Measurements from ENCODE around the gene TBC1D22A.
A peak's percentile ranks its signal among the peaks of the same experiment; 100 is the strongest.

Gene TBC1D22A

DNA sequence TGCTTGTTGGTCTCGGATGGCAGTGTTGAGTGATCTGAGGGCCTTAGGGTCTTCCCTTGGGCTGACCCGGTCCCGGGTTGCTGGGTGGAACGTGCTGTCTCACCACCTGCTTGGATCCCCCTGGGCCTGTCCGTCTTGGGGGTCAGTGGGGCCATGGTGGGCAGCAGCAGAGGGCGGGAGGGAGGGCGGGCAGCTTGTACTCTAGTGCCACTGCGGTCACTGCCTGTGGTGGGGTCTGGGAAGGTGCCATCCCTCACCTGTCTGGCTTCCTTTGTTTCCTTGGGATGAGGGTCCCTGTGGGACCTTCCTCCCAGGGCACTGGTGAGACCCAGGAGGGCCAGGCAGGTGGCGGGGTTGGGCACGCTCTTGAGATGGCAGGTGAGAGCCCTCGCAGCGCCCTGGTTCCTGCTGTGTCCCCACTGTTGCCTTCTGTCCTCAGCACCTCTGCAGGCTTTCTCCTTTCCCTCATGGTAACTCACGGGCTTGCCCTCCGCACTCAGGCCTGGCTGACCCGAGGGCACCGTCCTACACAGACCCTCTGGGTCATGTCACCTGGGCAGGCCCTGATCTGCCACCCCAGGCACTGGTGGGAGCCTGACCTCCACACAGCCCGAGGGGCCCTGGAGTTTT is 34.2 kb downstream of the TBC1D22A start:
- DNase-seq = no peak

DNA sequence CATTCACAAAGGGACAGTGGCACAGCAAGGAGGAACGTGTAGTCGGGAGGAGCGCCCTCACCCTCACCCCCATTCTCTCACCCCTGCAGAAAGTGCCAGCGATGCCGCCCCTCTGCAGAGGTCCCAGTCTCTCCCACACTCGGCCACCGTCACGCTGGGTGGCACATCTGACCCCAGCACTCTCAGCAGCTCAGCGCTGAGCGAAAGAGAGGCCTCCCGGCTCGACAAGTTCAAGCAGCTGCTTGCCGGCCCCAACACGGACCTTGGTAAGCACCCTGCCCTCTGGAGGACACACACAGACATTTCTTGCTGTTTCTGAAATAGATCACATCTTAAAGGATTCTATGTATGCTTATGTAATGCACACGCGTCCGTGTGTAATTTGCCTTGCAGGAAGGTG is 34.9 kb downstream of the TBC1D22A start:
- no peak for DNase-seq

DNA sequence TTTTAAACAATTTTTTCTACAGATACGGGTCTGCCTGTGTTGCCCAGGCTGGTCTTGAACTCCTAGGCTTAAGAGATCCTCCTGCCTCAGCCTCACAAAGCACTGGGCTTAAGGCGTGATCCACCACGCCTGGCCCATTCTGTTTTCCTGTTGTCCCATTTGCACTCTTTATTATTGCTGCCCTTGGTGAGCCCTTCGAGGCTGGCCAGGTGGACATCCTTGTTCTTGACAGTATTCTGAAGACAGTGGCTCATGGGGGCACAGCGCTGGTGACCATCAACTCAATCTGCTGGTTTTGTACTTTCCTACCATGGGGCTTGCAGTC is 35.6 kb downstream of the TBC1D22A start:
- no peak for DNase-seq

DNA sequence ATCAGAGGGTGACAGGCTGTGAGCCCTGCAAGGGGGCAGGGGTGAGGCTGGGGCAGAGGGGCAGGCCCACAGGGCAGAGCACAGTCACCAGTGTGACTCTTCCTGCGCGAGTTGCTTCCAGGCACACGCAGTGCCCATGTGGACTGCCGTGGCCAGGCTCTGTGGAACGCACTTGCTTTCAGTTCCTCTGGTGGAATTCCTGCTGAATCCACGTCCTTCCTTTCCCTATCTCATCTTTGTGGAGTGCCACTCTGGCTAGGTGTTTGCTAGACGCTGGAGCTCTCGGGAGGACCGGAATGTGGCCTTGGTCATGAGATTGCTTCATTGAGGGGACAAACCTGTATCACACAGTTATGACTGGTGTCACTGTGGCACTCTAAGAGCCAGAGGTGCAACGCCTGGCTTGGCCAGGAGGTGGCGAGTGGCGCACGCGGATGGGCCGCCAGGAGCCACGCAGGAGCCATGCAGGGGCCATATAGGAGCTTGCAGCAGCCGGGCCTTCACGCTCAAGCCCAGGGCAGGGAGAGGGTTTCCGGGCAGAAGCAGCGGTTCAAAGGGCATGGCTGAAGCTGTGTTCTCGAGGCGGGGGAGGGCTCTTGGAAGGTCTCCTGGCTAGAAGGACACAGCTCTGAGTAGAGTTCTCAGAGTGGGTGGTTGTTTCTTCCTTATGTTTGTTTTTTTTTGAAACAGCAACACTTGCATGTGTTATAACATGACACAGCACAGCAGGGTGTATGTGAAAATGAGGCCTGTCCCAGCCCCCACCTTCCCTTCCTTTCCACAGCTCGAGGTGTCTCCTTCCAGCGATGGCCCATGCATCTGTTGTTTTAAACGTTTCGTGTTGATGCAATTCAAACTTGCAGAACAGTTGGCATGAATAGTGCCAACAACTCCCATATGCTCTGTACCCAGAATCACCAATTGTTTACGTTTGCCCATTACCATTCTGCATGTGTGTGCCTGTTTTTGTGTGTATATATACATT is 36.2 kb downstream of the TBC1D22A start:
- peak; percentile 58 for DNase-seq

DNA sequence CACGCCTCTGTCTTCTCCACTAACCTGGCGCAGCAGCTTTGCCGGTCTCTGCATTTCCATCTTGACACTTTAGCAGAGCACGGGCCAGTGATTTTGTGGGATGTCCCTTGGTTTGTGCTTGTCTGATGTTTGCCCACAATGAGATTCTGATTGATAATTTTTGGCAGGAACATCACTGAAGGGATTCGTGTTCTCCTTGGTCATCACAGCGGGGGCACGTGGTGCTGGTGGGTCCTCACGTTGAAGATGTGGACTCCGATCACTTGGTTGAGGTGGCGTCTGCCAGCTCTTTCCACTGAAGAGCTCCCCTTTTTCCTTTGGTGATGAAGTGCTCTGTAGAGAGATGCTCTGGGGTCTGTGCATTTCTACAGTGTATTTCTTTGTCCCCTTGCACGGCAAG is 37.2 kb downstream of the TBC1D22A start:
- no peak for DNase-seq

DNA sequence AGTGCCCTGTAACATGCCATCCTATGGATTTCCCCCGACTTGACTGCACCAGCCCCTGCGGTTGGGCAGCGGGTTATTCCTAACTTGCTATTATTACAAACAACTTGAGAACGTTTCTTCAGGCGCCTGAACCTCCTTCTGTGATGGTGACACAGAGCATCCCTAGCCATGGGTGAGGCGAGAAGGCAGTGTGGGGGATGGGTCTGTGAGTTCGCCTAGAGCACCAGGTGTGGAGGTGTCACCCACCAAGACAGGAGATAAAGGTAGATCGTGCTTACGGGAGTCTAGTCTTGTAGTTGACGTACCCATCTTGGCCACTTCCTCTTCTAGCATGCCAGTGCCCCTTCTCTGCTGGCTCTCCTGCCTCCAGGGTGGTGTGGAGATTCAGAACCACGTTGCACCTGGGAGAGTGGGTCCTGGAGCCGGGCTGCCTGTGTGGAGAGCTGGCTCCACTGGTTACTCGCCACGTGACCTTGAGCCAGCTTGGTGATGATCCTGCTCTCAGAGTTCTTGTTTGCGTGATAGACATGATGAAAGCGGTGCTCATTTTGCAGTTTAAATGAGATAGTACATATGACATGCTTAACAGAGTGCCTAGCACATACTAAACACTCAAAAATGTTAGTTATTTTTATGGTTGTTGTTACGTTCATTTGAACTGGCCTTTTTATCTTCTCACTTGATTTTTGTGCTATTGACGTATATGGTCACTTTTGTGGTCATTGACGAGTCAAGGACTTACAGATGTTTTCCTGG is 37.8 kb downstream of the TBC1D22A start:
- no peak for DNase-seq

DNA sequence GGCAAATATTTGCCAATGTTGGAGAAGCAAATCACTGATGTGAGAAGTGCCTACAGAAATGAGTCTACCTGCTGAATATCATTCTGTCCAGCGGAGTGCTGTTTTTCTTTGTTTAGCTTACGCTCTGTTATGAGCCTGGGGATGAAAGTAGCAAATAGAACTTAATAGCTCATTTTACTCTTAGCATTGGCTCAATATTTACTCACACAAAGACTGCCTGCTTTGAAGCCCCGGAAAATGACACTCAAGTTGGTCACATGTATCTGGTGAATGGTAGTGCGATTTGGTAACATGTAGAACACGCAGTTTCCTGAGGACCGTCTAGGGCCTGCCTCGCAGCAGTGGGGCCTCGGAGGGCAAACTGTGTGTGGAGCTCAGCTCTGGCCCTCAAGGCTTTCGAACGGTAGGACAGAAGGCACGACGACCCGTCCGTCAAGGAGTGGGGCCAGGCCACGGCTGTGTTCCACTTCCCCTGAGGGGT is 38.9 kb downstream of the TBC1D22A start:
- peak; percentile 84 for DNase-seq

DNA sequence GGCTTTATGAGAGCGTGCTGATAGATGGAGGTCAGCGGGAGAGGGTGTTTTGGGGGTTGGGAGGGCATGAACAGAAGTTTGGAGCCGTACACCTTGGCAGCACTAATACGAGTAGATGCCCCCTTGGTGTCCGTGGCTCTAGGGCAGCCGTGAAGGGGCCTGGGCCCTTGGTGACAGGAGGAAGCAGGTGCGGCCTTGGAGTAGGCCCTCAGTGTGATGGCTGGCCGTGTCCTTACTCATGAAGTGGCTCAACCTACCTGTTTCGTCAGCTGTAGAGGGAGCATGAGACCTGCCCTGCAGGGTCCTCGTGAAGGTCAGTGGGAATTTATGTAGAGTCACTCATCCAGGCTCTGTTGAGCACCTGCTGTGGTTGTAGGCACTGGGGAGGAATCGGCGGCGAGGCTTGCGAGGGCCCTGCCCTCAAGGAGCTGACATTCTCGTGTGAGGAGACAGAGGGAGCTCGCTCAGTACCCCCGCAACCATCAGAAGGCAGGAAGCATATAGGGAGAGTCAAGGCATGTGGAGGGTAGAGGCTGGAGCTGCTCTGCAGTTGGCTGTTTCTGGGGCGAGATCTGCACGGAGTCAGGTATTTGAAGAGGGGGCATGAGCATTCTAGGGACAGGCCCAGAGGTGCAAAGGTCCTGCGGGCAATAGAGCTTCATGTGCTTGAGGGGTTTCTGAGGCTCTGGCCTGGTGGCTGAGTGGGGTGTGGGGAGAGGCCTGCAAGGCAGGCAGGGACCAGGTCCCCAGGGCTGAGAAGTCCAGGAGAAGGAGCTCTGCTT is 39.6 kb downstream of the TBC1D22A start:
- DNase-seq = peak; percentile 19

DNA sequence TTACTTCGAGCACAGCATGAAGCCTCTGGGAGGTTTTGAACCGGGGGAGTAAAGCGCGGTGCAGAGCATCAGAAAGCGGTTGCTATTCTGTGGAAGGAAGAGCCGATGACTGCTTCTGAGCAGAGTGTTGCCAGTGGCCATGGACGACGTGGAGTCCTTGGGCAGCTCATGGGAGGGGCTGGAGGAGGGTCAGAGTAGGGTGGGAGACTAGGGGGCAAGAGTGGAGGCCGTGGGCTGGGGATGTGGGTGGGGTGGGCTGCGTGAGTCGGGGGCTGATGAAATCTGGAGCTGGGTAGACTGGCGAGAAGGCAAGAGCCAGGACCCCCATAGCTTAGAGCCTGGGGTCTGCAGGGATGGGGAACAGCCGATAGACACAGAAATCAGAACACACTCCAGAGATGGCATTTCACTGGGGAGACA is 40.2 kb downstream of the TBC1D22A start:
- DNase-seq = no peak

DNA sequence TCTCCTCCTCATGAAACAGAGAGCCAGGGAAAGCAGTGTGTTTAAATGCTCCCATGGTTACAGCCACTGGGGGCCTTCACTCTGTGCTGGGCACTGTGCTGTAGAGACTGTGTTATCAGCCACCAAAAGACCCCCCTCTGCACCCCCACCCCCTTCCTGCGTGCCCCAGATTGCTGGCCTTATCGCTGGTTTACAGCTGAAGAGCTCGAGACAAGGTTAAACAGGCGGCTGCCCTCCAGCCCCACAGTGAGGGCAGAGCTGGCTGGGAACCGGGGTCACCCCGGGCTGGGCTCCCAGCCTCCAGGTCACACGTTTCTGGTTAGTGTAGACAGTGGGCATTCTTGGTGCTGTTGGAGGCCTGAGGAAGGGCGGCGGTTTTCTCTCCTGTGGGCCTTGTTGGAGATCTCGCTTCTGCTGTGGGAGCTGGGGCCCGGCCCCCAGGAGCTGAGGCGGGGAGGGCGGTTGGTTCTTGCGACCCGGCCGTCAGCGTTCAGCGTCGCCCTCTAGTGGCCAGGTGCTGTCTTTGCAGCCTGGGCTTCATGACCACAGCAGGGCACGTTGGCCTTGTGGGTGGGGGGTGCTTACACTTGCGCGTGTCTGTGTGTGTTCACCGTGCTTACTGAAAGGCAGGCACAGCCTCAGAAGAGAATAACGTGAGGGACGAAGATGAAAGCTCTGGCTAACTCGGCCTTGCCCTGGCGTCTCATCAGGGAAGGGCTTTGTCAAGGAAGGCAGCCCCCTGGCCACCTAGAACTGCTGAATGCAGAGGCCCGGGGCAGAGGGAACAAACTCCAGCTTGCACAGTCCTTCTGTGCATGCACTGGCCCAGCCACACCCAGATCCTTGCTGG is 40.8 kb downstream of the TBC1D22A start:
- no peak for DNase-seq

DNA sequence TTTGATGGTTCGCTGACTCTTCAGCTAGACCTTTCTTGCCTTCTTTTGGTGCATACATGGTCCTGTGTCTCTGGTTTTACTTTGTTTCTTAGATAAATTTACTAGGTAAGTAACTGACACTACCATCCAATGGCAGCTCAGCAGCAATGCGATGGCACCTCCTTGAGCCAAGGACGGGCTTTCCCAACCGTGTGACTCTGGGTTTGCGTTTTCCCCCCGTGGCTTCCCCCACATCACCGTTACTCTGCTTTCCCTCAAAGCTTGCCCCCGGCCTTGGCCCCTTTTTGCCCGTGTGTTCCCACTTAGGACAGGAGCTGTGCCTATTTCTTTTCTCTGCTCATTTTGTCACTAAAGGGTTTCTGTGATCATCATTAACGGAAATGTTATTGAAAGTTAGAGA is 41.5 kb downstream of the TBC1D22A start:
- no peak for DNase-seq

DNA sequence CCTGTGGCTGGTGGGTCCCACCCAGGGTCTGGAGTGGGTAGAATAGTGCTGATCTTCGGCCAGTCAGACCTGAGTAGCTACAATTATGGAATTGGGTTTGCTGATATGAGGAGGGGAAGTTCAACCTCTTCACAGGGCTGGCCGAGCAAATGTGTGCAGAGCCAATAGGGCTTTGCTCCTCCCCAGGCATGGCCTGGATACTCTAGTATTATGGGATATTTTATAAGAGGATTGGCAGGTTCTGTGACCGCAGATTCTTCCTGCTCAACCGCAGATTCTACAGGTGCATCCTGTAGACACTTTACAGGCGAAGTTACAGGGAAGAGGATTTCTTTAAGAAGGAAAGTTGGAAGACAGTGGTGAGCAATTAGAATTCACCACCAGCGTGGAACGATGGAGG is 44.3 kb downstream of the TBC1D22A start:
- no peak for DNase-seq

DNA sequence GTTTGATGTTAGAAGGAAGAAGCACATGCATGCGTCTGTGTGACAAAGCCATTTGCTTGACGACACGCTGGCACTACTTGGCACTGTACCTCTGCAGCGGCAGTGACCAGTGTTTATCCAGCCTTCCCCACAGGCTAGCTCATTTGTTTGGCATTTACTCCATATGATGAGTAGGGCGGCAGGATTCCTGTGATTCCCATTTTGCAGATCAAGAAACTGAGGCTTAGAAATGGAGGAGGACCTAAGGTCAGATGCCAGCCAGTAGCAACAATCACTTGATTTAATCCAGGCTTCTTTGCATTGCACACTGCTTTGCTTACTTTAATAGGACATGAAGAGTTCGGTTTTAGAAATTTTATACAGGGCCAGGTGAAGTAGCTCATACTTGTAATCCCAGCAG is 45.0 kb downstream of the TBC1D22A start:
- DNase-seq = no peak

DNA sequence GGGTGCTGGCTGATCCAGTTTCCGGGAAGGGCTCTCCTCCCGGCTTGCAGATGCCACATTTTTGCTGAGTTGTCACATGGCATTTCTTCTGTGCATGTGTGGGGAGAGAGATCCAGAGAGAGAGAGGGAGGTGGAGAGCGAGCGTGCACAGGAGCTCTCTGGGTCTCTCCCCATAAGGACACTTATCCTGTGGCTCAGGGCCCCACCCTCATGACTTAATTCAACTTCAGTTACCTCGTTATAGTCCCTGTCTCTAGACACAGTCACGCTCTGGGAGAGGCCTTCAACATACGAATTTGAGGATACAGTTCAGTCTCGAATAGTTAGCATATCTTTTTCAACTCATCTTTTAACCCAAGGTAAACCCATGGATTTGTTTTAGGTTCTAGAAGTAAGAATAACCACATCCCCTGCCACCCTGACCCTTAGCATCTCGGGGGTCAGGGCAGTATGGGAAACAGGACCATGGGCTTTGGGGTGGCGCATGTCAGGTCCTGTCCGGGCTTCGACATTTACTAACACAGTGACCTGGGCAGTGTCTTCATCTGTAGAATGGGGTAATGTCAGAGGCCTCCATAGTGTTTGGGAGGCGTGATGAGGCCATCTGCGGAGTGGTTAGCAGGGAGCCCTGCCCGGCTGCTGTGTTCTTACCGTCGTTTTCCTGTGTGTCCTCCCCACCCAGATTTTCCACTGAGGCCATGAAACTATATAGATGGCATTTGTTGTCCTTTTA is 46.9 kb downstream of the TBC1D22A start:
- no peak for DNase-seq

DNA sequence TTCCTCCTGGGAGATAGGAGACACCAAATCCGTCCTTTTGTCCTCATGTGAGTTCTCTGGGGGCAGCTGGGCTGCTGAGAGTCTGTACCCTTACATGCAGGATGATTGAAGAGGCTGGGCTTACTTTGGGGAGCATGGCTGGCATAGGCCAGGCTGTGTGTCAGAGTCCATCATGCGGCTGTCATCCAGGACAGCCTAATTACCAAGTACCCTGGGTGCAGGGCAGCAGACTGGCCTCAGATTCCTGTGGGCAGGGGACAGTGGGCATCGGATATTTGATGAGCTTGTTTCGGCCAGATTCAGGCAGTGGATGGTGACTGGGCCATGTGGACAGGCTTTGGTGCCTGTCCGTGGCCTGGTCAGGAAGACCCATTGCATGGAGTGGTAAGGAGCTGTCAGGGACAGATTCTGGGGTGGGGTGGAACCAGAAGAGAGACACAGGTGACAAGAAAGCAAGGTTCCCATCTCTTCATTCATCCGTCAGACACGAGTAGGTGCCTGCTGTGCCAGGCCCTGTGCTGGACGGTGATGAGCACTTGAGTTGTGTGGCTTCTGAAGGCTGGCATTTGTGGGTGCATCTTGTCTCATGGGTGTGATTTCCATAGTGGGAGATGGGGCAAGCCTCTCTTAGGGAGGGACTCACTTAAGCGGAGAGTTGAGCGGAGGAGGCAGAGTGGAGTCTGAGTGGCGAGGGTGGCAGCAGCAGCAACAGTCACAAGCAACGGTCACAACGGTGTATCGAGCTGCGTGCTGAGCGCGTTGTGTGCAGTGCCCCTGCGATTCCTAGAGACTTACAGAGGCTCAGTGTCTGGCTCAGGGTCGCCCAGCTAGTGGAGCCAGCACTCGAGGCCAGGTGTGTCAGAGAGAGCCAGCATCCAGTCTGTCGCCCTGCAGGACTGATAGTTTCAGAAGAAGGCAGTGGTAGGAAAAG is 48.7 kb downstream of the TBC1D22A start:
- DNase-seq = no peak

DNA sequence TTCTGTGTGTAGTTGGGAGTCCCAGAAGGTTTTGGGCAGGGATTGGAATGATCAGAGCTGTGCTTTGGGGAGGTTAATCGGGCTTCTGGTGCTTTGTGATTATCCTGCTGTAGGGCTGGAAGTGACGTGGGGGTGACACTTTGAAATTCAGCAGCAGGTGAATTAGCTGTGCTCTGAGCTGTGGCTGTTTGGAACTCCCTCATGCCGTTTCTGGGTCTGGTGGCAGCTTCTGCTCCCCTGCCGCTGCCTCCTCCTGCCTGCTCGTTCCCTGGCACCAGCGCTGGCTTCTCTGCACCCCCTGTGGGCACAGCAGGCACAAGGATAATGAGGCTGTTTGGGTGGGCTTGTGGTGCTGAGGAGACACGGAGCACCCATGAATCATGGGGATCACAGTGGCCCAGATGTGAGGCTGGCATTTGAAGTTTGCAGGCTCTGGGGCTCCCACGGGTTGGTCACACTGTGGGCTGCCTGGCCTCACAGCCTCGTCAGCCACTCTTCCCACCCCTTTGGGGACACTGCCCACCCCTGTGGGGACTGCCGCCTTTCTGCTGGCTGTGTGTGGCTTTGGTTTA is 49.7 kb downstream of the TBC1D22A start:
- no peak for DNase-seq

DNA sequence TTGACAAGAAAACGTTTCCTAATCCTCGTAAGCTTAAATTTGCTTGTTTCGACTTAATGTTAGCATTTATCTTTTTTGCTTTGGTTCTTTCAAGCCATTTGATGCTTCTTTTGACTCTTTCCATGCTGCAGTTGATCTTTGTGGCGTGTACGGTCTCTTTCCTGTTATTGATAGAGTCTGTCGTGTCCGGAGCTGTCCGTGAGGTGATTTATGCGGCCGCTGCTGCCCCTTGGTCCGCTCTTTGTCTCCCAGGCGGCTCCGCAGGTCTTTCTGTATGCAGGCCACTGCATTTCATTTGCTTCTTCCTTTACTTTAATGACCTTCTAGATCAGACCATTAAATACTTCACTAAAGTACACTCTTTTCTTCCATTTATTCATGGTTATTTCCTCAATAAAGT is 50.3 kb downstream of the TBC1D22A start:
- DNase-seq = no peak

DNA sequence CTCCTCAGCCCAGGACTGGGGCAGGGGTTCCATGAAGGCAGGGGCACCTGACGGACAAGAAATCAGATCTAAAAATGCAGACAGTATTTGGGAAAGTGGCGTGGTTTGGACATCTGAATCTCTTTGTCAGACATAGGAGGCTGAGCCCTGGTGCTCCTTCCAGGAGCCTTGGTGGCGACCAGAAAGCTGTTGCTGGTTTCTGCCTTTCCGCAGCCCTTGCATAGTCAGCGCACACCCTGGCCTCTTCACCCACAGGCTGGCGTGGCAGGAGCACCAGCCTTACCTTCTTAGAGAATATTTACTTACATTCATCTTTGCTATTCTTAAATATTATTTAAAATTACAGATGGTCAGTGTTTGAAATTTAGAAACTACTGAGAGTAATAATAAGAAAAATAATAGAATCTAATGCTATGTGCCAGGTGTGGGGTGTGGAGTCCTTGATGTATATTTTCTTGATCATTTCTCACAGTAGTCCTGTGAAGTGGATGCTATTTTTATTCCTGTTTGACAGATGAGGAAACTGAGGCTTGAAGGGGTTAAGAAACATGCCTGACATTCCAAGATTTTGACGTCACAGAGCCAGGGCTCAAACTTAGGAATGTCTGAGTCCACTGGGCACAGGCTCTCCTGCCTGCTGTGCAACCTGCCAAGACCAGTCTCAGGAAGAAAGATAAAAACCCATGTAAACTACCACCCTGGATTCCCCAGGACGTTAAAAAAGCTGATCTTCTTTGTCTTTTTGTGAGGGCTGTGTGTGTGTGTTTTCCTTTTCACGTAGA is 51.6 kb downstream of the TBC1D22A start:
- DNase-seq = no peak

DNA sequence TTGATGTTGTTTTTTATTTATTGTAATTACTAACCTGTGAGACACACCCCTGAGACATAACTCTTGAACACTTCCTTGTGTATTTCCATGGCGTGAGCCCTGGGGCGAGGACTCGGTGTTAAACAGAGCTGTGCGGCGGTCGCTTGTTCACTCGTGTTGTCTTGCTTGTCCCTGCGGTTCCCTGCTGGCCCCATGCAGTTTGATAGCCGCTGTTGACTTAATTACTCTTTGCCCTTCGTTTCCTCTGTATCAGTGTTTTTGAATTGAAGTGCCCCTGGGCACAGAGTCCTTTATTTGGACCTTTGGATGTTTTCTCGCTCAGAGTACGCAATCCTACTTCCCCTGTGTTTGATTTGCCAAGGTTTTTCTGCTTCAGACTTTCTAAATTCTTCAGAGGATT is 52.7 kb downstream of the TBC1D22A start:
- no peak for DNase-seq

All from NCI-H2029 (cell line).